PC-3 (cell line): ENCODE measurements around the gene TUBGCP2.

ENCODE experiments used
- CTCF ChIP-seq: fragments of 300-600 bp; sonication (generic); conservative IDR thresholded peaks from 2 replicates; pipeline ENCODE4 v1.5.1; 2017; ENCODE audit warnings: antibody characterized with exemption, low read depth, mild to moderate bottlenecking, low read length
- EZH2 ChIP-seq: fragments of 300-600 bp; sonication (generic); IDR thresholded peaks from one replicate; pipeline ENCODE4 v1.6.1; 2017; ENCODE audit warnings: antibody characterized with exemption, mild to moderate bottlenecking, low read length; ENCODE audit not compliant: unreplicated experiment

- TF ChIP-seq CTCF (no peak), EZH2 (no peak)
Observed at GRCh38 chr10:133335246-133336117, 26.8 kb upstream of the TUBGCP2 start.
